Right lobe of liver (tissue), 4 donors: Measurements from ENCODE around the gene THADA.

Source experiments
- CTCF ChIP-seq, 4 donors: fragments of 200-600 bp in 3 of 4; fragments of 450-650 bp in 1 of 4; IDR thresholded peaks; one replicate each; pipeline versions ENCODE4 v1.5.1 to v1.8.0; 2016 to 2022; ENCODE audit warnings: antibody characterized with exemption in 4 of 4, mild to moderate bottlenecking in 2 of 4
- POLR2A ChIP-seq: fragments of 450-650 bp; IDR thresholded peaks from one replicate; pipeline ENCODE4 v1.6.1; 2017; ENCODE audit warnings: antibody characterized with exemption, mild to moderate bottlenecking
- donor health status: DM: no; HTN: no; CAD: no.
- donor health status: DM: no; HTN: no; CAD: no.
- donor health status: DM: no; HTN: yes; CAD: no.

GRCh38 chr2:43572244-43572643 is 23.6 kb downstream of the THADA start:
- TF ChIP-seq CTCF (IDR thresholded peaks at IDR 0.05) (no peak), POLR2A (no peak)
